Fibroblast of skin of abdomen (primary cell): ENCODE results near the gene TMEM219.

ENCODE experiments used
- DNase-seq: peaks from one replicate; pipeline ENCODE4 v3.0.0-alpha.2; 2013

The TMEM219 gene

DNA sequence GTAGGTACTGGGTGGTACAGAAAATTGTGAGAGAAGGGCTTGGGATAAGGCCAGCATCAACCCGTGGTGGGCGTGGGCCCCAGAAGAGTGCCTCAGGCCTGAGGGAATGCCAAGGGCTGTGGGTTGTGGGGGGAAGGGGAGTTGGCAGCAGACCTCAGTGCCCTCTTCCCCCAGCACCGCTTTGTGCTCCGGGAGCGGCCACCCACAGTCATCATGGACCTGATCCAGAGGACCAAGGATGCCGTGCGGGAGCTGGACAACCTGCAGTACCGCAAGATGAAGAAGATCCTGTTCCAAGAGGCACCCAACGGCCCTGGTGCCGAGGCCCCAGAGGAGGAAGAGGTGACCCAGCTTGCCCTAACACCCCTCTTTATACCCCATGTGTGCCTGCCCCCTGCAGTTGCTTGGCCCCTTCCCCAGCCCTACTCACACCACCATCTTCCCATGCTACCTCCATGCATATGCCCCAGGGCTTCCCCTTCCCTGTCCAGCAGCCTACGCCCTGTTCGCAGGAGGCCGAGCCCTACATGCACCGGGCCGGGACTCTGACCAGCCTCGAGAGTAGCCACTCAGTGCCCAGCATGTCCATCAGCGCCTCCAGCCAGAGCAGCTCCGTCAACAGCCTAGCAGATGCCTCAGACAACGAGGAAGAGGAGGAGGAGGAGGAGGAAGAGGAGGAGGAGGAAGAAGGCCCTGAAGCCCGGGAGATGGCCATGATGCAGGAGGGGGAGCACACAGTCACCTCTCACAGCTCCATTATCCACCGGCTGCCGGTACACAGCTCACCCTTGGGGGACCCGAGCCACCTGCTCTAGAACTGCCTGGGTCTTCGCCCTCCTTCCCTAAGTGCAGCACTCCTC lies 20.9 kb downstream of the TMEM219 start:
- DNase-seq: no peak

DNA sequence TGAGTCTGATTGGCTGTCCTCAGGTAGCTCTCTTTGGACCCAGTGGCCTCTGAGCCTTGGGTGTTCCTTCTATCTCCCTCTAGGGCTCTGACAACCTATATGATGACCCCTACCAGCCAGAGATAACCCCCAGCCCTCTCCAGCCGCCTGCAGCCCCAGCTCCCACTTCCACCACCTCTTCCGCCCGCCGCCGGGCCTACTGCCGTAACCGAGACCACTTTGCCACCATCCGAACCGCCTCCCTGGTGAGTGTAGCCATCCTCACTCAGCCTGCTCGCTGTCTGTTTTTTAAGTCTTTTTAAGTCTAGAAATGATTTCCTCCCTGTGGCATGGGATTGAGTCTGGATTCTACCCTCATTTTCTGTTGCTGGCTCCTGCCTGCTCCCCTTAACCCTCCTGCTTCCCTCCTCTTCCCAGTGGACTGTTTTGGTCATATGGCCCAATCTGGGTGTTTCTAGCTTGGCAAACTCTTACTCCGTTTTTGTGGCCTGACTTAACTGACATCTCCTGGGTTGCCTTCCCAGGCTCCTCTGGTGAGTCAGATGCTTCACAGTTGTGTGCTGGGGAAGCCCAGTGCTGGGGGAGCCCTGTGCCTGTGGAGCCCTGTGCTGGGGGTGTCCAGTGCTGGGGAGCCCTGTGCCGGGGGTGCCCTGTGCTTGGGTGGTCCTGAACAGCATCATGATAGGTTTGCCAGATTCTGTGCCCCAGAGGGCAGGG lies 21.7 kb downstream of the TMEM219 start:
- no peak for DNase-seq

GRCh38 chr16:29984137-29984763 lies 22.4 kb downstream of the TMEM219 start:
- no peak for DNase-seq

DNA sequence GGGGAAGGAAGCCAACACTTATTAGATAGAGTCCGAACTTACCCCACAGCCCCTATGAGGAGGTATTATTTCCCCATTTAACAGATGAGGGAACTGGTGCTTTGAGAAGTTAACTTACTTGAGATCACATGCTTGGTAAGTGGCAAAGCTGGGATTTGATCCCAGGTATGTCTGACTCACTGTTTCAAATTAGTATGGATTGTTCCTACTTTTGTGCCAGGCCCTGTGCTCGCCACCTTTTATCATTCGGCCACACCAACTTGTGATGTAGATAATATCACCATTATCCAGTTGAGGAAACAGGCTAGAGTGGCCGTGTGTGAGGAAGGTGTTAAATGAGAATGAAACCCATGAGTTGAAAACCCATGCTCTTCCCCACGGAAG lies 22.9 kb downstream of the TMEM219 start:
- no peak for DNase-seq

GRCh38 chr16:29985271-29985811 lies 23.5 kb downstream of the TMEM219 start:
- DNase-seq: no peak

DNA sequence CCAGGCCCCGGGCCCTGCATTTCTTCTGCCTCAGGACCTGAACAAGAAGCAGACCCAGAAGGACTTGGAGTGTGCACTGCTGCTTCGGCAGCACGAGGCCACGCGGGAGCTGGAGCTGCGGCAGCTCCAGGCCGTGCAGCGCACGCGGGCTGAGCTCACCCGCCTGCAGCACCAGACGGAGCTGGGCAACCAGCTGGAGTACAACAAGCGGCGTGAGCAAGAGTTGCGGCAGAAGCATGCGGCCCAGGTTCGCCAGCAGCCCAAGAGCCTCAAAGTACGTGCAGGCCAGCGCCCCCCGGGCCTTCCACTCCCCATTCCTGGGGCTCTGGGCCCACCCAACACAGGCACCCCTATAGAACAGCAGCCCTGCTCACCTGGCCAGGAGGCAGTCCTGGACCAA lies 24.4 kb downstream of the TMEM219 start:
- no peak for DNase-seq

DNA sequence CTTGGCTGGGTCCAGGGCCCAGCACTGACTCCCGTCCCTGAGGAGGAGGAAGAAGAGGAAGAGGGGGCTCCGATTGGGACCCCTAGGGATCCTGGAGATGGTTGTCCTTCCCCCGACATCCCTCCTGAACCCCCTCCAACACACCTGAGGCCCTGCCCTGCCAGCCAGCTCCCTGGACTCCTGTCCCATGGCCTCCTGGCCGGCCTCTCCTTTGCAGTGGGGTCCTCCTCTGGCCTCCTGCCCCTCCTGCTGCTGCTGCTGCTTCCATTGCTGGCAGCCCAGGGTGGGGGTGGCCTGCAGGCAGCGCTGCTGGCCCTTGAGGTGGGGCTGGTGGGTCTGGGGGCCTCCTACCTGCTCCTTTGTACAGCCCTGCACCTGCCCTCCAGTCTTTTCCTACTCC lies 25.1 kb downstream of the TMEM219 start:
- no peak for DNase-seq

DNA sequence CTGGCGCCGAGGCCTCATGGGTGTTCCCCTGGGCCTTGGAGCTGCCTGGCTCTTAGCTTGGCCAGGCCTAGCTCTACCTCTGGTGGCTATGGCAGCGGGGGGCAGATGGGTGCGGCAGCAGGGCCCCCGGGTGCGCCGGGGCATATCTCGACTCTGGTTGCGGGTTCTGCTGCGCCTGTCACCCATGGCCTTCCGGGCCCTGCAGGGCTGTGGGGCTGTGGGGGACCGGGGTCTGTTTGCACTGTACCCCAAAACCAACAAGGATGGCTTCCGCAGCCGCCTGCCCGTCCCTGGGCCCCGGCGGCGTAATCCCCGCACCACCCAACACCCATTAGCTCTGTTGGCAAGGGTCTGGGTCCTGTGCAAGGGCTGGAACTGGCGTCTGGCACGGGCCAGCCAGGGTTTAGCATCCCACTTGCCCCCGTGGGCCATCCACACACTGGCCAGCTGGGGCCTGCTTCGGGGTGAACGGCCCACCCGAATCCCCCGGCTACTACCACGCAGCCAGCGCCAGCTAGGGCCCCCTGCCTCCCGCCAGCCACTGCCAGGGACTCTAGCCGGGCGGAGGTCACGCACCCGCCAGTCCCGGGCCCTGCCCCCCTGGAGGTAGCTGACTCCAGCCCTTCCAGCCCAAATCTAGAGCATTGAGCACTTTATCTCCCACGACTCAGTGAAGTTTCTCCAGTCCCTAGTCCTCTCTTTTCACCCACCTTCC lies 25.6 kb downstream of the TMEM219 start:
- DNase-seq: no peak

DNA sequence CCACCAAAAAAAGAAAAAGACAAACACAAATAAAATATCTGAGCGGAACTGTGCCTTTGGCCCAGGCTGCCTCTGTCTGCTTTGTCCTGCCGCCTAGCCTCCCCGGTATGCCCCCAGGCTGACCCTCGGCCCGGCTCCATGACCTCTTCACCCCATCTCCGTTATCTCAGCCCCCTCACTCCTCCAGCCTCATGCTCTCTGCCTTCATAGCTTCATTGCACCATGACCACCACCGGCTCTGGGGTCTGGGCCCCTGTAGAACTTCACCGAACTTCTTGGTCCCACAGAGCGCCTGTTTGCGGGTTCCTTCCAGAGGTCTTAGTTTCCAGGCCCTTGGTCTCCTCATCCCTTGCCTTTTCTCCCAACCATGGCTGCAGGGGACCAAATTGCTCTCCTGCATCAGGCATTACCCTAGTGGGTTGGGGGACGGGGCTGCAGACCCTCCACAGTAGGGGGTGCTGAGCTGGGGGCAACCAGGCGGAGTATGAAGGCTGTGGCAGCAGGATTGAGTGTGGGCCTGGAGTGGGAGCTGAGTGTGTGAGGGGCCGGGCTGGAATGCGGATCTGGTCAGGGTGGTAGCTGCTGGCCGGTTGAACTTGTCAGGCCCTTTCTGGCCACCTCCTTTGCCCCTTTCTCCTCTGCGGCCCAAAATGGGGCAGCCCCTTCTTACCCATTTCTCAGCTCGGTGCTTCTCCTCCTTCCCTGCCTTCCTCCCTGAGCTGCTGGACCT lies 26.6 kb downstream of the TMEM219 start:
- no peak for DNase-seq

DNA sequence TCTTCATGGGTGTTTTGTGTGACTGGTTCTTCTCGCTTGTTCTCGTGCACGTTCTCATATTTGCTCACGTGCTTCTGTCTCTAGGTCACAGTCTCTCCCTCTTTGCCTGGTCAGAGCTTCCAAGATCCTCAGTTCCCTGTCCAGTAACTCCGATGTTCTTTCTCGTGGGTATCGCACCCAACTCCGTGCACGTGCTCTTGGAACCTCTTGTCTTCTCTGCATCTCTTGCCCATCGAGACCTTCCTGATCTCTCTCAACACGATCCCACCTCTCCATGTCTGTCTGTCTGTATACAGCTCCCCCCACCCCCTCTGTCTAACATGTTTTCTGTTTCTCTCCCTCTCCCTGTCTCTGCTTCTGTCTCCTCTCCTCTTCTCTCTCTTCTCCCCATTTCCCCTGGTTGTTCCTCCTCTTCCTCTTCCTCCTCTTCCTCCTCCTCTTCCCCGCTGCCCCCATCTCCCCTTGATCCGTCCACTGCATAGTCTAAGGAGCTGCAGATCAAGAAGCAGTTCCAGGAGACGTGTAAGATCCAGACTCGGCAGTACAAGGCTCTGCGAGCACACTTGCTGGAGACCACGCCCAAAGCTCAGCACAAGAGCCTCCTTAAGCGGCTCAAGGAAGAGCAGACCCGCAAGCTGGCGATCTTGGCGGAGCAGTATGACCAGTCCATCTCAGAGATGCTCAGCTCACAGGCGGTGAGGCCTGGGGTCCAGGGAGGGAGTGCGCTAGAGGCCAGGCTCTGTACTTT lies 27.4 kb downstream of the TMEM219 start:
- DNase-seq: no peak

DNA sequence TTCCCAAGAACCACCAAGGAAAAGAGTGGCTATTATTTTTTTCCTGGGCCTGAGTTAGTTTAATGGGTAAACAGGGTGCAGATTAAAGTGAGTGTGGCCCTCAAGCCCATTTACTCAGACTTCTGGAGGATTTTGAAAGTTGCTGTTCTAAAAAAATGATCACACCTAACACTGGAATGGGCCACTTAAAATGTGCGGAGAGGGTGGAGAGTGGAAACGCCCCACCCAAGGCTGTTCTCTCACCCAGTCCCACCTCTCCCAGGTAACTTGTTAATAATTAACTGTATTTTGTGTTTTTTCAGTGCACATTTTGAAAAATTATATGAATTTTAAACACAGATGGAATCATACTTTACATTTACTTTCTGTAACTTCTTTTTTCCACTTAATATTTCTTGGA lies 28.2 kb downstream of the TMEM219 start:
- no peak for DNase-seq

DNA sequence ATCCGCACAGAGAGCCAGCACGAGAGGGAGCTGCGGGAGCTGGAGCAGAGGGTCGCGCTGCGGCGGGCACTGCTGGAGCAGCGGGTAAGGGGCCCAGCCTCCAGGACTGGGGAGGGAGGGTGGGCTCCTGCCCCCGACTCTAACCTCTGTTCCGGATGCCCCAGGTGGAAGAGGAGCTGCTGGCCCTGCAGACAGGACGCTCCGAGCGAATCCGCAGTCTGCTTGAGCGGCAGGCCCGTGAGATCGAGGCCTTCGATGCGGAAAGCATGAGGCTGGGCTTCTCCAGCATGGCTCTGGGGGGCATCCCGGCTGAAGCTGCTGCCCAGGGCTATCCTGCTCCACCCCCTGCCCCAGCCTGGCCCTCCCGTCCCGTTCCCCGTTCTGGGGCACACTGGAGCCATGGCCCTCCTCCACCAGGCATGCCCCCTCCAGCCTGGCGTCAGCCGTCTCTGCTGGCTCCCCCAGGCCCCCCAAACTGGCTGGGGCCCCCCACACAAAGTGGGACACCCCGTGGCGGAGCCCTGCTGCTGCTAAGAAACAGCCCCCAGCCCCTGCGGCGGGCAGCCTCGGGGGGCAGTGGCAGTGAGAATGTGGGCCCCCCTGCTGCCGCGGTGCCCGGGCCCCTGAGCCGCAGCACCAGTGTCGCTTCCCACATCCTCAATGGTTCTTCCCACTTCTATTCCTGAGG lies 29.1 kb downstream of the TMEM219 start:
- DNase-seq: no peak

DNA sequence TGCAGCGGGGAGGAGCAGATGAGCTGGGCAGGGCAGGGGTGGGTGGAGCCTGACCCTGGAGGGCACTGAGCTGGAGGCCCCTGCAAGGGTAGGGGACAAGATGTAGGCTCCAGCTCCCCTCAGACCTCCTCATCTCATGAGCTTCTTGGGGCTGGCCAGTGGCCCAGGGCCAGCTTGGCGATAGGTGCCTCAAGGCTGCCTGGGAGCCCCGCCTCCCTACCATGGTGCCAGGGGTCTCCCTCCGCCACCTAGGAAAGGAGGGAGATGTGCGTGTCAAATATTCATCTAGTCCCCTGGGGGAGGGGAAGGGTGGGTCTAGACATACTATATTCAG lies 29.7 kb downstream of the TMEM219 start:
- no peak for DNase-seq

DNA sequence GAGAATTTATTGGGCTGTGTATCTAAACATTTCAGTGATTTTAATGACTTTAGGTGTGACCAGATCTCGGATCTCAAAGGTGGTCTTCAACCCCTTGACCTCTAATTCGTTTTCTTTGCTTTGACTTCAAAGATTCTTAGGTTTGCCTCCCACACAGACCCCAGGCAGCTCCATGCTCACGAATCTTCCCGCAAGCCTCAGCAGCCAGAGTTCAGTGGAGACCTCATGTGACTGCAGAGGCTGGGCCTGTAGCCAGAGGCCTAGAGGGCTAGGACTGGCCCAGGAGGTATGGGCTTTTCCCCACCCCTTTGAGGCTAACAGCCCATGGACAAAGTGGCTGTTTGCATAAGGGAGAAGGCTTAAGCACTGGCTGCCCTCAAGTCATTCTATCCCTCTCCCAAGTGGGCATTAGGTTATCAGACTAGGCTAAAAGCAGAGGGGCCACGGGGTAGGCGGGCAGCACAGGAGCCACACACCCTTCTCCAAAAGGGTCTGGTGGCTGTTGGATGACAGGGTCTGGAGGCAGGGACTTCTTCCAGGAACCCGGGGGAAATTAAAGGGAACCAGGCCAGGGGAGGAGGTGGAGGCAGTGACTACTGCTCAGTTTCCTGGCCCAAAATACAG lies 30.6 kb downstream of the TMEM219 start:
- DNase-seq: no peak

DNA sequence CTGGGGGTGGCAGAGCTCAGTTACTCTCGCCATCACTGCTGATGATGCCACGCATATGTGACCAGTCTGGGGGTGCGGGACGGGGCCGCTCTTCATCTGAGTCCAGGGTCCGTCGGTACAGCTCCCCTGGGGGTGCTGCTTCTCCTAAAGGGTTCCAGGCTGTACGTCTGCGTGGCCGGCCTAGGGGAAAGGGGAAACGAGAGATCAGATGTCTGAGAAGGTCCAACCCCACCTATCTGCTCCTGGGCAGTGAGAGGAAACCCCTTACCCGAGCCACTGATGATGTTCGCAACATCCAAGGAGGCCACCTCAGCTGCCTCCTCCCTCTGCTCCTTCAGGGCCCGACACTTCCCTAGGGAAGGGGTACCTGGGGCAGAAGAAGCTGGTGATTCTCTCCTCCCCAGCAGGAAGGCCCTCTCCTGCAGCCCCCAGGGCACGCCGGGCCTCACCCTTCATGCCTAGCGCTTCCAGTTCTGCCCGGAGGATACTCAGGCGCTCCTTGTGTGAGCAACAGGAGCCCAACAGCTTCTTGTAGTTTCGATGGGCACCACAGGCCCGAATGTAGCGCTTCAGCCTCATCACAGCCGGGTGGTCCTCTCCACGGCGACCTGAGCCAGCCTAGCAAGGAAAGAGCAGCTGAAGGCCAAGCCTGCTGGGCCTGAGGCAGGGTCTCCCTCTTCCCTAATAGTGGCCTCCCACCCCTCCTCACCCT lies 31.5 kb downstream of the TMEM219 start:
- no peak for DNase-seq

DNA sequence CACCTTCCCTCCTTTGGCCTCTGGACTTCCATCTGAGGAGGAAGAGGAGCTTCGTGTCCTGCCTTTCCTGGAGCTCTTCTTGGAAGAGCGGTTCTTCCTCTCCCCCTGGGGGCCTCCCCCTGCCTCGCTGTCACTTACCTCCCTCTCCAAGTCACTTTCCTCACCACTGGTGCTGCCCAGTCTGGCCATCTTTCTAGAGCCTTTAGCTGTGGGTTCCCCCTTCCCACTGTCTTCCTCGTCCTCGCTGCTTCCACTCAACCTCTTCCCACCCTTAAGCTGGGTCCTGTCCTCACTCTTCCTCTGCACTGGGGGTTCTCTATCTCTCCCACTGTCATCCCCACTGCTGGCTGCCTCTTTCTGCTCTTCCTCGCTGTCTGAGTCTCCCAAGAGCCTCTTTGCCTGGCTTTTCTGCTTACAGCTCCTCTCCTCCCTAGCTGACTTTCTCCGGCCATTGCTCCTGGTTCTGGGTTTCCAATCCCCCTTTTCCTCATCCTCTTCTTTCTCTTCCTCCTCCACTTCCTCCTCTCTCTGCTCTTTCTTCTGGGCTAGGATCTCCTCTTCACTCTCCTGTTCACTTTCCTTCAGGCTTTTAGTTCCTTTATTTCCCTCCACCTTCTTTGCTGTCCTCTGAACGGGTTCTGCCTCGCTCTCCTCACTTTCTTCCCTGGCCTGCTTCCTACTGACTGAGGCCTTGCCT lies 32.2 kb downstream of the TMEM219 start:
- no peak for DNase-seq

GRCh38 chr16:29994600-29995323 lies 32.9 kb downstream of the TMEM219 start:
- DNase-seq: peak; percentile 26

DNA sequence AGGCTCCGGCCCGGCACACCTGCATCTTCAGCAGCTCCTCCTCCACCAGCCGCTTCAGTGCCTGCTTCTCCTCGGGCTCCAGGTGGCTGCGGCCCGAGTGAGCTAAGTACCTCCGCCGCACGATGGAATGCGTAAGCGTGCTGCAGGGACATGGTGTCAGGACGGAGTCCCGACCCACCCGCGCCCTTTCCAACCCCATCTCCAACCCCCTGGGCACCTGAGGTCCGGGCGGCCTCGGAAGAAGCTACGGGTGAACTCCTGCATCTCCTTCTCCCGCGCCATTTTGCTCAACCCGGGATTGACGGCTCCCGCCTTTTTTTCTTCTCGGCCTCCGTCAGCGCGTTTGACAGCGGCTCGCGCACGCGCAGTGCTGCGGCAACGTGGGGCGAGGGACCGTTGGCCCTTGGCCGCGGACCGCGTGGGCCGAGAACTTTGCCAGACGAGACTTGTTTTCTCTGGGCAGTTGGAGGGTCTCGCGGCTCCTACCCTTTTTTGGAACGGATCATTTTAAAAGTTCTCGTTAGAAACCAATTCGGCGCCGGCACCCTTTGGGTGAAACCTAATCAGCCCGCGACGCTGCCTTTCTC lies 33.5 kb downstream of the TMEM219 start, which contains the start of gene HIRIP3:
HIRIP3 (minus strand) TSS at position 294 of the 587 bp plus-strand sequence; CDS start at position 282, 12 bp downstream.
- DNase-seq: peak; percentile 82
